ENCODE data around the gene SLC22A7.

- TF ChIP-seq CTCF (IDR thresholded peaks at IDR 0.05) (no peak), POLR2A (IDR thresholded peaks at IDR 0.05) (no peak), EP300 (IDR thresholded peaks at IDR 0.05) (no peak), POLR2AphosphoS5 (IDR thresholded peaks at IDR 0.05) (no peak)
These were observed 39.9 kb upstream of the SLC22A7 start for GRCh38 chr6:43258180-43258579.
